Fibroblast of pulmonary artery (primary cell): ENCODE measurements around the gene SSBP2.

Source experiments
- DNase-seq: peaks from one replicate; pipeline ENCODE4 v3.0.0-alpha.2; 2010; ENCODE audit warnings: low read depth
- H3K4me3 ChIP-seq: replicated peaks from 2 replicates; pipeline ENCODE4 v1.5.1; 2011; ENCODE audit warnings: low read depth, mild to moderate bottlenecking, control low read depth, low read length, moderate library complexity
- TF ChIP-seq, protein P1 (sequence below): IDR thresholded peaks from 2 replicates; pipeline ENCODE4 v1.5.1; 2011; ENCODE audit warnings: mild to moderate bottlenecking, control low read depth, low read length, inconsistent platforms; ENCODE audit errors: missing control alignments

SSBP2 gene

DNA sequence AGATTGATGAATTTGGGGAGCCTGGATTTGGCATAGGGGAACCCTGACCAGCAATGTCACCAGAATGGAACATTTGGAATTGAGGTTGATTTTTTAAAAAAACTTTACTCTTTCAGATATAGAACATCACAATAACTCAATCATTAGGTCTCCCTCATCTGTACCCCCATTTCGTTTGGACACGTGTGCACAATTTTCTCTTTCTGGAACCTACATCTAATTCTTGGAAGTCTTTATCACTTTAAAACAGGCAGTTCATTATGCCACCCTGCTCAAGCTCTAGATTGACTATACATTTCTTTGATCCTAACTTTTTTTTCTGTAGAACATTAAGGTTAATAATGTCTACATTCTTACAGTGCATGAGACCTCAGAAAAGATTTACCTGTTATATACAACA is 3.7 kb upstream of the SSBP2 start:
- DNase-seq: no peak
- TF ChIP-seq, protein P1, sequence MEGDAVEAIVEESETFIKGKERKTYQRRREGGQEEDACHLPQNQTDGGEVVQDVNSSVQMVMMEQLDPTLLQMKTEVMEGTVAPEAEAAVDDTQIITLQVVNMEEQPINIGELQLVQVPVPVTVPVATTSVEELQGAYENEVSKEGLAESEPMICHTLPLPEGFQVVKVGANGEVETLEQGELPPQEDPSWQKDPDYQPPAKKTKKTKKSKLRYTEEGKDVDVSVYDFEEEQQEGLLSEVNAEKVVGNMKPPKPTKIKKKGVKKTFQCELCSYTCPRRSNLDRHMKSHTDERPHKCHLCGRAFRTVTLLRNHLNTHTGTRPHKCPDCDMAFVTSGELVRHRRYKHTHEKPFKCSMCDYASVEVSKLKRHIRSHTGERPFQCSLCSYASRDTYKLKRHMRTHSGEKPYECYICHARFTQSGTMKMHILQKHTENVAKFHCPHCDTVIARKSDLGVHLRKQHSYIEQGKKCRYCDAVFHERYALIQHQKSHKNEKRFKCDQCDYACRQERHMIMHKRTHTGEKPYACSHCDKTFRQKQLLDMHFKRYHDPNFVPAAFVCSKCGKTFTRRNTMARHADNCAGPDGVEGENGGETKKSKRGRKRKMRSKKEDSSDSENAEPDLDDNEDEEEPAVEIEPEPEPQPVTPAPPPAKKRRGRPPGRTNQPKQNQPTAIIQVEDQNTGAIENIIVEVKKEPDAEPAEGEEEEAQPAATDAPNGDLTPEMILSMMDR: no peak

DNA sequence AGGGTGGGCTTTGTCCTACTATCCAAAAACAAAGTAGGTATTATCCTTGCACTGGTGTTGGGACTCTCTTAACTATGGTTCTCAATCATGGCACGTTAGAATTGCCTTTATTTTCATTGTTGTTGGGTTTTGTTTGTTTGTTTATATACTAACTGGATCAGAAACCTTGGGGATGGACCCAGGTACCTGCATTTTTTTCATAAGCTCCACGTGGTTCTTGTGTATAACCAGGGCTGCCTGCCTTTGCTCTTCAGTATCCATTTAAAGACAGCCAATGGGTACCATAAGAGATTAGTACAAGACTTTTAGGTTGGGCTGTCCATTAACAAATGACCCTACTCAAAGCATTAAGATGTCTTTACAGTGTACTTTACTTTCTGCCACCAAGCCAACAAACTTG is 2.5 kb upstream of the SSBP2 start:
- no peak for DNase-seq
- TF ChIP-seq, protein P1: no peak
- no peak overlapping the region for H3K4me3 ChIP-seq

More for the DNA sequence above, 3.7 kb upstream of the SSBP2 start:
- H3K4me3 ChIP-seq: no peak overlapping the region

DNA sequence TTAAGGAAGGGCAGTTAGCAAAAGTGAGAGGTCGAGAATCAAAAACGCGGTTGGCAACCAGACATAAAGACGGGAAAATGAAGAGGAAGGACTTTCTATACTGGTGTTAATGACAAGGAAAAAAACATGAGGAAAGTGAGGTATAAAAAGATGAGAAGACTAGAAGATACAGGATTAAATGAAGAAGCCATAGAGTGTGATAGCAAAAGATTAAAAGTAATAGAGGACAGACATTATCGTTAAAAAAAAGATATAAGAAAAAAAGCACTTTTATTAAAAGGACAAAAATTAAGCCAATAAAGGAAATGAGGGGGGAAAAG is 1.7 kb upstream of the SSBP2 start:
- H3K4me3 ChIP-seq: no peak overlapping the region
- TF ChIP-seq, protein P1: no peak
- DNase-seq: no peak

DNA sequence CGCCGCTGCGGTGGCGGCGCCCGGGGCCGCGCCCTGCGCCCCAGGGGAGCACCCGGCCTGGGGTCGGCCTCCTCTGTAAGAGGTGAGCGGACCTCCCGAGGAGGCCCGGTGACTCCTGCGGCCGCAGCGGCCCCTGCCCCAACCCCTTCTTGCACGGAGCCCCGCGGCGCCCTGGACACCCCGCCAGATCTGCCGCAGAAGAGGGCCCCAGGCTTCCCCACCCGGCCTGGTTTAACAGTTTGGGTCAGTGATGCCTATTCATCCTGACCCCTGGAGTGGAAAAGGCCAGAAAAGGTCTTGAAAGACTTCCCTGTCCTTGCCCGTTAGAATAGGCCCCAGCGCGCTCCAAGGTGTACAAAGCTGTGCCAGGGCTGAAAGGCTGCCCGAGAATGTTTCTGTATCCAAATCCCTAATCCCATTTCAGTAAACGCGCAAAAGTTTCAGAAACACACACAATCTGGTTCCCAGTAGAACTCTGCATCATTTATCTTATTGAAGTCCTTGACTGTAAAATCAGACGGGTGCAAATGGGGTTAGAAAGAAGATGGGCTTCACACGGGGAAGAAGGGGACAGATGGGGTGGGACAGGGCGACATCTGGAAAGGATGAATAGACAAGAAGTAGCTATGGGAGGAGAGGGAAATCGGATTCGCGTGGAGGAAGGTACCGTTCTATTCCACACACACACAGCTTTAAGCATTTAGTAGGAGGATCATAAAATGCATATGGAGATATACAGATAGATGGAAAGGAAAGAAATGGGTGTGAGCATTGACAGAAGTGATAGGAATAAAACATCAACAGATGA is 1.1 kb upstream of the SSBP2 start:
- TF ChIP-seq, protein P1: no peak
- no peak for DNase-seq

DNA sequence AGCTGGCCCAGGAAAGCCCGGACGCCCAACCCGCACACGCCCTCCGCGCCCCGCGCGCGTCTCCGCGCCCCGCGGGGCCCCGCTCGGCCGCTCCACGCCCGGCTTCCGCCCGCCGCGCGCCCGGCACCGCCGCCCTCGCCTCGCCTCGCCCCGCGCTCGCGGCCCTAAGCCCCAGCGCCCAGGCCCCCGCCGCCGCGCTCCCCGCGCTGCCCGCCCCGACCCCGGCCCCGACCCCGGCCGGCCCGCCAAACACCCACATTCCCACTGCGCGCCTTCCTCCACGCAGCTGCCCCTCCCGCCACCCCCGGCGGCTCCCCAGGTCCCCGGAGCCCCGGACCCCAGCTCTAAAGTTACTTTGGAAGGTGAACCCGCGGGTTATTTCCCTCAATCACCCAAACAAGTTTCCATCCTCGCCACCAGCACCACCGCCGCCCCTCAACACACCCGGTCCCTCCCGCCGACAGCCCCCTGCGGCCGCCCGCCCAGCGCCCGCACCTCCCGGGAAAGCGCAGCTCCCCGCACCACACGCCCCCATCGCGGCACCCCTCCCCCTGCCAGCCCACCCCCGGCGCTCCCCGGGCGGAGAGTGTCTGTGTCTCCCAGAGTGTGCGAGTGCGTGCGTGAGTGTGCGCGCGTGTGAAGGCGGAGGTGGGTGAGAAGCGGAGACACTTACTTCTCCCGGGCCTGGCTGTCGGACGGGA is 439 bp downstream of the SSBP2 start:
- H3K4me3 ChIP-seq: peak overlapping the region; percentile 67
- TF ChIP-seq, protein P1: no peak
- no peak for DNase-seq

More for the DNA sequence above, 1.1 kb upstream of the SSBP2 start:
- H3K4me3 ChIP-seq: peak overlapping the region; percentile 3

DNA sequence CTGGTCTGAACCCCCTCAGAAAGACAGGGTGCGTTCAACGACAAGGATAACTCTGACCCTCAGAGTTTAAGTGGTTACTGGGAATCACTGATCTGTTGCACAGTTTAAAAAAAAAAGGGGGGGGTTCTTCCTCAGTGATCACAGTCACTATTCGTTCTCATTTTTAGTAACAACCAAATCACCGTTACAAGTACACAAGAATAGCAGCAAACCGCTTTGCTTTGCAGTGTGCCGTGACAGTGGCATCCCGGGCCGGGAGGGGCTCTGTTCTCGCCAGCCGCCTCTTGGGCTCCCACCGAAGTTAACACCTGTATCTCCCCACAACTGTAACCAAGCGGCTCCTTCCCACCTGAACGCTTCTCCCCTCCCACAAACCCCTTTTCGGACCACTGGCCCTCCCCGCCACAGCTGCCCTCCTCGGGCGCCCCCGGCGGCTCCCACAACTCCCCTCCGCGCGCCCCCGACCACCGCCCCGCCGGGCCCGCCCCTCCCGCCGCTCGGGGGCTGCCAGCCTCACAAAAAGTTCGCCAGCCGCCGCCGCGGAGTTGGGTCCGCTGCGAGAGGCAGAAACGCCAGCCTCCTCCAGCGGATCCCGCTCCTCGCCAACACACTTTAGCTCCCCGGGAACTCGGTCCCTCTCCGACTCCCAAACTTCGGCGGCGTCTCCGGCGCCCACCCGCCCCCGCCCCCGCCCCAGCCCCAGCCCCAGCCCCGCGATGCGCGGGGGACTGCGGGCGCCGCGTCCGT is 1.2 kb downstream of the SSBP2 start:
- peak; percentile 19 for DNase-seq
- peak overlapping the region; percentile 67 for H3K4me3 ChIP-seq
- TF ChIP-seq, protein P1: no peak
